ENCODE results near the gene FFAR2.

Gene FFAR2

GRCh38 chr19:35427187-35427586, 20.9 kb upstream of the FFAR2 start:
- no peak for DNase-seq

- no peak for DNase-seq
Observed at GRCh38 chr19:35429698-35430408, 18.2 kb upstream of the FFAR2 start.

DNA sequence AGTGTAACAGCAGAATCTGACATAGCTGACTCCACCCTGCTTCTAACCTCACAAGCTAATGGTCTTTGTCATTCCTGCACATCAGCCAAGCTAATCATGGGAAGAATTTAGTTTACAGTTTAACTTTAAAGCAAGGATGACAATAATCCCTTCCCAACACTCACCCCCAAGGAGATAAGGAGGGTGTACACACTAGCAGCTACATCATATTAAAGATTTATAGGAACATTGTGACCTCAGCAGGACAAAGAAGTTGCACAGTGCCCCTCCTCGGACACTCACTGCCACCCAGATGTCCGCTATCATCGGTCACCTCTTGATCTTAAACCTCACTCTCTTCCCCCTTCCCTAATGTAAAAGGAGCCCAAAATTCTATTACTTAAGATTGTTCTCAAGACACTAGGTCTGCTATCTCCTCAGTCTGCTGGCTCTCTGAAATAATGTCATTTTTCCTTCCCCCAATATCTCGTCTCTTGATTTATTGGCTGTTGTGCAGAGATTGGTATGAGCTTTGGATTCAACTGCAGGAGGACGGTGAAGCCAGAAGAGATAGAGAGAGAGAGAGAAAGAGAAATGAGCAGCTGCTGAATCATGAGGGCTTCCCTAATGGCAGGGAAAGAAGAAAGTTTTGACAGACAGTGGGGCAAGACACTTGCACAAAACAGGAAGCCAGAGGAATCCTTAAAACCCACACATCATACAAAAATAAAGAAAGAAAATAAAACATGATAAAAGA, 17.5 kb upstream of the FFAR2 start:
- DNase-seq: no peak

DNA sequence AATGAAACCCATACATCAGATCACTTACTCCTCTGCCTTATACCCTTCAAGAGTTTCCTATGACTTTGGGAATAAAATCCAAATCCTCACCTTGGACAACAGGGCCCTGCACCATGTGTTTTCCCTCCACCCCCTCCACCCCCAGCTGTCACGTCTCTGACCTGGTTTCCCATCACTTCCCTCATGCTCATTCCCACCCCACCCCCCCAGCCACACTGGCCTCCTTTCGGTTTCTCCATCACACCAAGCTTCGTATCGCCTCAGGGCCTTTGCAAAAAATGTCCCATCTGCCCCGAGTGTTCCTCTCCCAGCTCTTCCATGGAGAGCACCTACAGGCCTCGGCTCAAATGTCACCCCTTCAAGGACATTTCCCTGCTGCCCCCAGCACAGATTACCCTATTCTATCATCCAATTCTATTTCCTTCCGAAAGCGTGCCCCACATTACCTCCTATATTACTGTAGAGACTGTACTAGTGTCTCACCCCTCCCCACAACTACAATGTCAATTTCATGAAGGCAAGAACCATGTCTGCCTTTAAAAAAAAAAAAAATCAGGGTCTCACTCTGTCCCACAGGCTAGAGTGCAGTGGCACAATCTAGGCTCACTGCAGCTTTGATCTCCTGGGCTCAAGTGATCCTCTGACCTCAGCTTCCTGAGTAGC, 16.8 kb upstream of the FFAR2 start:
- no peak for DNase-seq

DNA sequence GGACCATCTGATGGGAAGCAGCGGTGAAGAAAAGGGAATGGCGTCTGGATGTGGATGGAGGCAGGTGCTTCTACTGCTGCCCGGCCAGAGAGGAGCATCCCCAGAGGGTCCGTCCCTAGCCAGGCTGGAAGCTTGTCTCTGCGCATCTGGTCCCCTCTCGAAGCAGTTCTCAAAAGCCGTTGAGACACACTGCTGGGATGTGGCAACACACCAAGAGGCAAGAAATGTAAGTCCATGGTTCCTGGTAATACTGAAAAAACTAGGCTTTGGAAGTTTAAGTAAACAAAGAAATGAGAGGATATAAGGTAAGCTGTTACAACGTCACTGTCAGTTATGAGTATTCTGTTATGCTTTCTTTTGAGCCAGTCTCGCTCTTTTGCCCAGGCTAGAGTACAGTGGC, 15.1 kb upstream of the FFAR2 start:
- no peak for DNase-seq

DNA sequence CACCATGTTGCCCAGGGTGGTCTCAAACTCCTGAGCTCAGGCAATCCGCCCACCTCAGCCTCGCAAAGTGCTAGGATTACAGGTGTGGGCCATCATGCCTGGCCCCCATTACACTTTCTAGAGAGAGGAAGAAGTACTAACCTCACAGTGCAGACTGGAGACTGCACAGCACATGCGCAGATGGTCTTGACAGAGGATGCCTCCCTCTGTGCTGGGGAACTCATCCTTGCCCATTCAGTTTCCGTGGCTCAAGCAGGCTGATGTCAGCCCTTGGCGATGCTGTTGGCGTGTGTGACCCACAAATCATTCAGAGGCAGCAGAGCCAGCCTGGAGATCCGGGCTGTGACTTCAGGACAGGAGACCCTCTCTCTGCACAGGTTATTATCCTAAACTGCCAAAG, 14.6 kb upstream of the FFAR2 start:
- no peak for DNase-seq

DNA sequence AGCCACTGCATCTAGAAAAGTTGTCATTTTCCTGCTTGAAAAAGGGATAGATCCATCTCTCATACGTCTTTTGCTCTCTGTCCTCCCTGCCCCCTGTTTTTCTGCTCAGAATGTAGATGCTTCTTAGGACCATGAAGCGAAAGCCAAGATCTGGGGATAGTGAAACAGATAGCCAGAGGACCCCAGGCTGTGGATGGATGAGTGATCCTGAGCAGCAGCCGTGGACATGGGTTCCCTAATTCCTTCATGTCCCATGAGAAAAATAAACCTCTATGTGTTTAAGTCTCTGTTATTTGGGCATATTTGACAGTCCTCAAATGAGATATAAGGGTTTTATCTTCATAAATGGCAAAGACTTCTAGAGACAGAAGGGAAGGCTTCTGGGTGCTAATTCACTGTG, 12.2 kb upstream of the FFAR2 start:
- no peak for DNase-seq

- DNase-seq: peak; percentile 11
Observed at GRCh38 chr19:35436477-35437405, 11.3 kb upstream of the FFAR2 start.

DNA sequence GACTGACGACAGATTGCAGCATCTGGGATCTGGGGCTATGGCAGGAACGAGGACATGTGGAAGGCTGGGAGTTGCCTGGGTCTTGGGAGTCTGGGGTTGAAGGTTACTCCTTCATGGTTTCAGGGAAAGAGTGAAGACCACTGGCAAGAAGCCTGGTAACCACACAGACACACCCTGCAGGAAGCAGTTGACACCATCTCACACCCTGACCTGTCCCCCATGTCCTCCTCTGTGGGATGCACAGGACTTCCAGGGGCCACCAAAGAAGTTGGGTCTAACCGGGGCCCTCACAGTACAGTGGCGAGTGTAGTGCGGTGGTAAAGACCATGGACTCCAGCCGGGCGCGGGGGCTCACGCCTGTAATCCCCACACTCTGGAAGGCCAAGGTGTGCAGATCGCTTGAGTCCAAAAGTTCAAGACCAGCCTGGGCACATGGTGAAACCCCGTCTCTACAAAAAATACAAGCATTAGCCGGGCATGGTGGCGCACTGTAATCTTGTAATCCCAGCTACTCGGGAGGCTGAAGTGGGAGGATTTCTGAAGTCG, 10.6 kb upstream of the FFAR2 start:
- no peak for DNase-seq

DNA sequence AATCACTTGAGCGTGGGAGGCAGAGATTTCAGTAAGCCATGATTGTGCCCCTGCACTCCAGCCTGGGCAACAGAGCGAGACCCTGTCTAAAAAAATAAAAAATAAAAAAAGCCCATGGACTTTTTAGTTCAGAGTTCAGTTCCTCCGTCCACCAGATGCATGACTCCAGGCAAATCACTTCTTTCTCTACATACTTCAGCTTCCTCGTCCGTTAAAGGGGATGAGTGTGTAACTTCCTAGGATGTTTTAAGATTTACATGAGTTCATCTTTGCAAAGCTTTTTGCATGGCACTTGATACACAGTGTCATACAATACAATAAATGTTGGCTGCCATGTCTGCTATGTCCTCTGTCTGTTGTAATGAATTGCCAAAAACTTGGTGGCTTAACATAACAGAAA, 10.0 kb upstream of the FFAR2 start:
- no peak for DNase-seq

- DNase-seq: no peak
Observed at GRCh38 chr19:35438527-35438926, 9.5 kb upstream of the FFAR2 start.

DNA sequence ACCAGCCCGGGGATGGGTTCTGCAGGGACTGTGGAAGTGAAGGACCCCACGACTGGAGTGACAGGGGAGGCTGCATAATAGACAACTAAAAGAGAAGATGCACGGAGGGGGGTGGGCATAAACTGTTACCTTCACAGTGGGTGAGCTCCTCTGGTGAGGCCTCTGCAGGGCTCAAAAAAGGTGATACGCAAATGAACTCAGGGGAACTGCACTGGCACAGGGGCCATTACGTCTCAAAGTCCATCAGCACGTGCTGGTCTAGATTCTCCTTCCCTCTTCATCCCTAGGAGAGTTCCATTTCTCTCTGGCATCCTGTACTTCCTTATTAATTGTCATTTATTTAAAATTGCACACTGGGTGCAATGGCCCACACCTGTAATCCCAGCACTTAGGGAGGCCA, 8.1 kb upstream of the FFAR2 start:
- no peak for DNase-seq

DNA sequence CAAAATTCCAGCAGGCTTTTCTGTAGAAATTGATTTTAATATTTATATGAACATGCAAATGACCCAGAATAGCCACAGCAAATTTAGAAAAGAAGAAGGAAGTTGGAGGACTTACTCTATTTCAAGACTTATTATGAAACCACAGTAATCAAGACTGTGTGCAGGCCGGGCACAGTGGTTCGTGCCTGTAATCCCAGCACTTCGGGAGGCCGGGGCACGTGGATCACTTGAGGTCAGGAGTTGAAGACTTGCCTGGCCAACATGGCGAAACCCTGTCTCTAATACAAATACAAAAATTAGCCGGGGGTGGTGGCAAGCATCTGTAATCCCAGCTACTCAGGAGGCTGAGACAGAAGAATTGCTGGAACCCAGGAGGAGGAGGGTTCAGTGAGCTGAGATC, 6.0 kb upstream of the FFAR2 start:
- no peak for DNase-seq

DNA sequence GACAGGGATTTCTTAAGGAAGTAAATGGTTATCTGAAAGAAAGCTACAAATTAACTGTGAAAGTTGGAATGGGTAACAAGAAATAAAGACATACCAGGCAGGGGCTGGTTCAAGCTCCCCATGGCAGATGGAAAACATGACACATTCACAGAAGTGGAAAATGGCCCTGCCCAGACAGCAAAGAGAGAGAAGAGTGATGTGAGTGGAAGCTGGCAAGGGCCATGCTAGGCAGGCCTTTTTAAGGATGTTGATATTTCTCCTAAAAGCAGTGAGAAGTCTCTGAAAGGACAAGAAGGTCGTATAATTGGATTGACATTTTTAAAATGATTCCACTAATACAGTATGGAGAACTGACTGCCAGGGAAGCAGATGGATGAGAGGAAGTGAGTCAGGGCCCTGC, 3.3 kb upstream of the FFAR2 start:
- DNase-seq: no peak

- DNase-seq: no peak
Observed at GRCh38 chr19:35445826-35446593, 2.0 kb upstream of the FFAR2 start.

DNA sequence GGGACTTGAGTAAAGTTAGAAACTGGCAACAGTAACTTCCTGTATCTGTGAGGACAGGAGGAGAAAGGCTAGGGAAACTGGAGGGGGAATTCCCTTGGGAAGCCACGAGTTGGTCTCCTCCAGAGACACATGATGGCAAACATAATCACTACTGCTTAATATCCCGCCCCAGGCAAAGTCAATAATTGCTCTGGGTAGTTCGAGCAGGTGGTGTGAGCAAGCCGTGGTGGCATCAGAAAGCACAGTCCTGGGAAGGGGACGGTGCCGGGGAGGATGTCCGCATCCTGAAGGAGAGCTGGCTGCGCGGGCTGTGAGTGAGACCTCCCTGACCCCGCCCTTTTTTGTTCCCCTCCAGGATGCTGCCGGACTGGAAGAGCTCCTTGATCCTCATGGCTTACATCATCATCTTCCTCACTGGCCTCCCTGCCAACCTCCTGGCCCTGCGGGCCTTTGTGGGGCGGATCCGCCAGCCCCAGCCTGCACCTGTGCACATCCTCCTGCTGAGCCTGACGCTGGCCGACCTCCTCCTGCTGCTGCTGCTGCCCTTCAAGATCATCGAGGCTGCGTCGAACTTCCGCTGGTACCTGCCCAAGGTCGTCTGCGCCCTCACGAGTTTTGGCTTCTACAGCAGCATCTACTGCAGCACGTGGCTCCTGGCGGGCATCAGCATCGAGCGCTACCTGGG, 1.4 kb downstream of the FFAR2 start:
- no peak for DNase-seq

DNA sequence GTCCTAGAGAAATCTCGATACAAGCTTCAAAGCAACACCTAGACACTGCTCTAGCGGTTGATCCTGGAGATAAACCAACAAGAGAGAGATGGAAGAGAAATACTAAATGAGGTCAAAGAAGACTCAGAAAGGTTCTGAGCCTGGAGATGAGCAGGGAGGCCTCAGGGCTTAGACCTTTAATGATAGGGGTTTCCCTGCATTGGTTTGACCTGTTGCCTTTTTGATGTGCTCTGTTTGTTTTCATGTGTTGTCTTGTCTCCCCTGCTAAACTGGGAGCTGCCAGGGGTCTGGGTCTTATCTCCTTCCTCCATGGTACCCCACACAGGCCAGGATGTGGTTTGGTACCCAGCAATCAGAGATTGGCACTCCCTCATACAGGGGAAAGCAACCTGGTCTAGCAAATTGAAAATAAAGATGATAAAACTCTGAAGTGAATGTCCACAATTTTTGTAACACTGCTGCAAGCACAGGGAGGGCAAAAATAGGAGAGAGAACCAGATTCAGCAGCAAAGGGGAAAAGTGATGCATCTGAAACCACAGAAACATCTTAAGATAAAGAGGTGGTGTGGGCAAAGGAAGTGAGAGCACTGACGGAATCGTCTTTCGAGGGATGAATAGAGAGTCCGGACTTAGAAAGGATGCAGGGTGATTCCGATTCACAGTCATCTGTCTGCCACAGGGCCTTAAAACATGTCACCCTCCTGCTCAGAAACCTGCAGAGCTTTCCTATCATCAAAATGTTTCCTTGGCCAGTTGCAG, 3.5 kb downstream of the FFAR2 start:
- no peak for DNase-seq

GRCh38 chr19:35454663-35455062, 6.6 kb downstream of the FFAR2 start:
- no peak for DNase-seq

DNA sequence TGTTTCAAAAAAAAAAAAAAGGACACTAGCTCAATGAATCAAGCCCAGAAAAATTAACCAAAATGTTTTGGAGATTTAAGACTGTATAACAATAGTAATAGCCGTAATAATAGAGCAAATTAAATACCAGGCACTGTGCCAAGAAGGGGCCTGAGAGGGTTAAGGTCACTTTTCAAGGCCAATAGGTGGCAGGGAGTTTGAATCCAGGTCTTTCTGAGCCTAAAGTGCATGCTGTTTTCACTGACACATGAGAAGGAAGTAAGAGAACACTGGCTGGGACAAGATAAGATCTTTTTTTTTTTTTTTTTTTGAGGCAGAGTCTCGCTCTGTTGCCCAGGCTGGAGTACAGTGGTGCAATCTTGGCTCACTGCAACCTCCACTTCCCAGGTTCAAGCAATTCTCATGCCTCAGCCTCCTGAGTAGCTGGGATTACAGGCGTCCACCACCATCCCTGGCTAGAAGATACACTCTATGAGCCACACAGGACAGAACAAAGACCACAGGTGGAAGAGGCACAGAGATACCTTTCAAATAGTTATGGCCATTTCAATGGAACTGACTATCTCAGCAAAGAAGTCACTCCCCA, 7.7 kb downstream of the FFAR2 start:
- no peak for DNase-seq

GRCh38 chr19:35457173-35457572, 9.1 kb downstream of the FFAR2 start:
- no peak for DNase-seq
